ENCODE measurements around the gene HDLBP.

The HDLBP gene

DNA sequence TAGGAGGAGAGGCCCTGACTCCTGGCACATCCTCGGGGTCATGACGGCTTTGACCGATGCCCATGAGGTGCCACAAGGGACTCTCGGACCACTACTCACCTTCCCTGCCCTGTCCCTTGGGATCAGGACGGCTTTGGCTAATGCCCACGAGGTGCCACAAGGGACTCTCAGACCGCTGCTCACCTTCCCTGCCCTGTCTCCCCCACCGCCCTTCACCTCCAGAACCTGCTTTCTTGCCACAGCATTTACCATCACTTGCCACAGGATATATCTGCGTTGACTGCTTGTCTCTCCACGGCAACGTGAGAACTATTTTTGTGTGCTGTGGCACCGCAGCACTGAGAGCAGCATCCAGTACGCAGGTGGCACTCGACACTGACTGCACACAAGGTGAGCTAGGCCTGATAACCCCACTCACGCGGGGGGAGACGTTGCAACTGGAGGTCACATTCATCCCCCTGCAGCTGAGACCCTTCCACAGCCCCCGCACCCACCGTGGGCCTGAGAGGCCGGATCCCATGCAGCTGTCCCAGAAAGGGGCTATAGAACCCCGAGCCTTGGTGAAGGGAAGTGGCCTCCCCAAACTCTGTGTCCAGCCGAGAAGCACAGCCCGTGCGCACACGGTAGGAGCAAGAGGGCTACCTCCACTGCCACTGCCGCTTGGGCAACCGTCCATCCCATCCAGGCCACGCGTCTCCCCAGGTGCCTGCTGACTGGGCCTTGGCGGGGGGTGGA, 79.4 kb downstream of the HDLBP start:
- Histone ChIP-seq H3K27ac (ENCODE audit: poor library complexity, severe bottlenecking) (no peak overlapping the region), H3K4me3 (ENCODE audit: severe bottlenecking) (no peak overlapping the region), H3K9me3 (ENCODE audit: severe bottlenecking) (no peaks in the 10 kb centered on the region), H3K27me3 (ENCODE audit: insufficient read depth, poor library complexity, severe bottlenecking) (no peaks in the 10 kb centered on the region), H3K4me1 (ENCODE audit: insufficient read depth, poor library complexity, severe bottlenecking) (no peaks in the 10 kb centered on the region), H3K36me3 (ENCODE audit: low read depth) (peaks cover 98% of the 10 kb centered on the region)
- ATAC-seq (ENCODE audit: low read depth) (no peak), DNase-seq (ENCODE audit: low spot score) (no peak)
- TF ChIP-seq, protein P1, sequence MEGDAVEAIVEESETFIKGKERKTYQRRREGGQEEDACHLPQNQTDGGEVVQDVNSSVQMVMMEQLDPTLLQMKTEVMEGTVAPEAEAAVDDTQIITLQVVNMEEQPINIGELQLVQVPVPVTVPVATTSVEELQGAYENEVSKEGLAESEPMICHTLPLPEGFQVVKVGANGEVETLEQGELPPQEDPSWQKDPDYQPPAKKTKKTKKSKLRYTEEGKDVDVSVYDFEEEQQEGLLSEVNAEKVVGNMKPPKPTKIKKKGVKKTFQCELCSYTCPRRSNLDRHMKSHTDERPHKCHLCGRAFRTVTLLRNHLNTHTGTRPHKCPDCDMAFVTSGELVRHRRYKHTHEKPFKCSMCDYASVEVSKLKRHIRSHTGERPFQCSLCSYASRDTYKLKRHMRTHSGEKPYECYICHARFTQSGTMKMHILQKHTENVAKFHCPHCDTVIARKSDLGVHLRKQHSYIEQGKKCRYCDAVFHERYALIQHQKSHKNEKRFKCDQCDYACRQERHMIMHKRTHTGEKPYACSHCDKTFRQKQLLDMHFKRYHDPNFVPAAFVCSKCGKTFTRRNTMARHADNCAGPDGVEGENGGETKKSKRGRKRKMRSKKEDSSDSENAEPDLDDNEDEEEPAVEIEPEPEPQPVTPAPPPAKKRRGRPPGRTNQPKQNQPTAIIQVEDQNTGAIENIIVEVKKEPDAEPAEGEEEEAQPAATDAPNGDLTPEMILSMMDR (IDR thresholded peaks at IDR 0.05; ENCODE audit: poor library complexity, severe bottlenecking): no peak

DNA sequence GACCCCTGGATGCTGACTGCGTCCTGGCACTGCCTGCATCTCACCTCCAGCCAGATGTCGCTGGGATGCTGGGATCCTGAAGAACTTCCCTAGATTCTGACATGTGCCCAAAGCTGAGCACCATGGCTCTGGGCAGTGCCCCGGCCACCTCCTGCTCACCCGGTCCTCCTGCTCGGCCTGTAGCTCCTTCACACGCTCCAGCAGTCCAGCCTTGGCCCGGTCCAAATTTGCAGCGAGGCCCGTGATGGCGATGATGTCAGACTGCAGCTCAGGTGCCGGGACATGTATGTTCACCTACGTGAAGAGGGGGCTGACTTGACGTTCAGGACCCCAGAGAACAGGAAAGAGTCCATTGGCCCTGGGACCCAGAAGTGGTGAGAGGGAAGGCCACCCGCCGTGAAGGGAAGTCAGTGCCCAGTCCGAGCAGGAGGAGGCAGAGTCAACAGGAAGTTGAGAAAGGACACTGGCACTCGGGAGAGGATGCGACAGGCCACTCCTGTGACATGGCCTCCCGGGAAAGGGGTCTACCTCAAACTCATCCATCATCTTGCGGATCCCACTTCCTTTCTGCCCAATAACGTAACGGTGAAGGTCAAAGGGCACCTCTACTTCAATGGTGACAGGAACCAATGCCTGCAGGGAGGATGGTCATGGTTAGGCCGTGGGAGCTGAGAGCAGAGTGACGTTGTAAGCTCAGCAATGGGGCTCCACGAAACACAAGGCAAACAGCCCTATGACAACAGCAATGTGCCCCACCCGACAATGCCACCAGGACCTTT, 80.3 kb downstream of the HDLBP start:
- H3K9me3 ChIP-seq (ENCODE audit: severe bottlenecking): no peaks in the 10 kb centered on the region
- no peak for DNase-seq (ENCODE audit: low spot score)
- H3K36me3 ChIP-seq (ENCODE audit: low read depth): peaks cover 98% of the 10 kb centered on the region
- no peaks in the 10 kb centered on the region for H3K27me3 ChIP-seq (ENCODE audit: insufficient read depth, poor library complexity, severe bottlenecking)
- no peak overlapping the region for H3K27ac ChIP-seq (ENCODE audit: poor library complexity, severe bottlenecking)
- TF ChIP-seq, protein P1 (IDR thresholded peaks at IDR 0.05; ENCODE audit: poor library complexity, severe bottlenecking): no peak
- no peak overlapping the region for H3K4me3 ChIP-seq (ENCODE audit: severe bottlenecking)
- no peak for ATAC-seq (ENCODE audit: low read depth)
- no peaks in the 10 kb centered on the region for H3K4me1 ChIP-seq (ENCODE audit: insufficient read depth, poor library complexity, severe bottlenecking)

GRCh38 chr2:241234066-241234790, 81.2 kb downstream of the HDLBP start:
- TF ChIP-seq, protein P1 (IDR thresholded peaks at IDR 0.05; ENCODE audit: poor library complexity, severe bottlenecking): no peak

DNA sequence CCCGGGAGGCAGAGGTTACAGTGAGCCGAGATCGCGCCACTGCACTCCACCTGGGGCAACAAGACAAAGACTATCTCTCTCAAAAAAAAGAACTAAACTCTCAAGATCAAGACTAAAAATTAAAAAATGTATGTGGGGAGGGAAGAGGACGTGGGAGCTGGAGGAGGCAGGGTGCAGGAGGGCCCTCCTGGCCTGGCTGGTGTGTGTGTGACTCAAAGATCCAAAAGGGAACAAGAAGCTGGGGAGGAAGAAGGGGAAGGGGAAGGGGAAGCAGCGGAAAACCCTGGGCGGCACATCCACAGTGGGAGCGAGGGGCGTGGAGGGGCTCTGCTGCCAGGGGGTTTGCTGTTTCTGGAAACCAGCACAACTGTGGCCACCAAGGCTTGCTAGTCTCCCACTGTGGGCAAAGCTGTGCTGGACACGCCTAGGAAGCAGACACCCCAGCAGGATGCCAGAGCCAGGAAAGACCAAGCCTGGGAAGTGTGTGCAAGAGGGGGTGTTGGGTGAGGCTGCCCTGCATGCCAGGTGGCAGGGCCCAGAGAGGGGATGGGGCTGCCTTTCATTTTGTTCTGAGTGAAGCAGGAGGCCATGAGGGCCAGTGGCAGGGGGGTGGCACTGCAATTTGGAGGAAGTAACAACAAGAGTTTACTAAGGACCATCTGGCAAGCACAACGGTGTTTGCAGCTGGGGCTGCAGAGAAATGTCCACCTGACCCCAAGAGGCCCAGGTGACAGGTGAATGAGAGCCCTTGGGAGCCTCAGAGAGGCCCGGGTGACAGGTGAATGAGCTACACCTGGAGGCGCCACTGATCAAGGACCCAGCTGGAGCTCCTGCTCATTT, 82.5 kb downstream of the HDLBP start:
- H3K4me3 ChIP-seq (ENCODE audit: severe bottlenecking): no peak overlapping the region
- TF ChIP-seq, protein P1 (IDR thresholded peaks at IDR 0.05; ENCODE audit: poor library complexity, severe bottlenecking): no peak
- peaks cover 97% of the 10 kb centered on the region for H3K36me3 ChIP-seq (ENCODE audit: low read depth)

More at GRCh38 chr2:241234066-241234790, 81.2 kb downstream of the HDLBP start:
- no peak for DNase-seq (ENCODE audit: low spot score)
- Histone ChIP-seq H3K9me3 (ENCODE audit: severe bottlenecking) (no peaks in the 10 kb centered on the region), H3K36me3 (ENCODE audit: low read depth) (peaks cover 97% of the 10 kb centered on the region), H3K4me1 (ENCODE audit: insufficient read depth, poor library complexity, severe bottlenecking) (no peaks in the 10 kb centered on the region), H3K27ac (ENCODE audit: poor library complexity, severe bottlenecking) (no peak overlapping the region), H3K4me3 (ENCODE audit: severe bottlenecking) (no peak overlapping the region), H3K27me3 (ENCODE audit: insufficient read depth, poor library complexity, severe bottlenecking) (no peaks in the 10 kb centered on the region)
- no peak for ATAC-seq (ENCODE audit: low read depth)

More for the DNA sequence above, 82.5 kb downstream of the HDLBP start:
- ATAC-seq (ENCODE audit: low read depth): no peak
- Histone ChIP-seq H3K4me1 (ENCODE audit: insufficient read depth, poor library complexity, severe bottlenecking) (no peaks in the 10 kb centered on the region), H3K27me3 (ENCODE audit: insufficient read depth, poor library complexity, severe bottlenecking) (no peaks in the 10 kb centered on the region), H3K9me3 (ENCODE audit: severe bottlenecking) (no peaks in the 10 kb centered on the region), H3K27ac (ENCODE audit: poor library complexity, severe bottlenecking) (no peak overlapping the region)
- no peak for DNase-seq (ENCODE audit: low spot score)

Data from RWPE2 (cell line).